Measurements from ENCODE around the gene LYG1.
"Not testable (repeated sequence)": the region's sequence is repeated elsewhere in the genome, so short reads cannot be mapped to it uniquely, and the experiment has no call there.

LYG1 gene

DNA sequence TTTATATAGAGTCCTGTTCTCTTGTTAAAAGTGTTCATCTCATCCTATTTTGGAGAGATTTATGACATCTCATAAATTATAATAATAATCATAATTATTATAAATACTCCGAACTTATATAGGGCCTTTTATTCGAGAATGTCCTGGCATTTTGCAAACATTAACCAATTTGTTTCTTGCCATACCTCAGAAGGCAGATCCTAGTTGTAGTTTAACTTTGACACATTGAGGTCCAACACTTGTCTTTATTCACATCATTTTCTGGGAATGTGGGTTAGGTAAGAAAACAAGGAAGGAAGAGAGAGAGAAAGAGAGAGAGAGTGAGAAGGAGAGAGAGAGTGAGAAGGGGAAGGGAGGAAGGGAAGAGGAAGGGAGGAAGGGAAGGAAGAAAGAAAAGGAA lies at the start of gene LYG1:
TSS of gene LYG1 (minus strand) at position 101 of the 400 bp plus-strand sequence. CDS start 5,527 bp downstream, outside the sequence.
- DNase-seq, result not testable (repeated sequence)

DNA sequence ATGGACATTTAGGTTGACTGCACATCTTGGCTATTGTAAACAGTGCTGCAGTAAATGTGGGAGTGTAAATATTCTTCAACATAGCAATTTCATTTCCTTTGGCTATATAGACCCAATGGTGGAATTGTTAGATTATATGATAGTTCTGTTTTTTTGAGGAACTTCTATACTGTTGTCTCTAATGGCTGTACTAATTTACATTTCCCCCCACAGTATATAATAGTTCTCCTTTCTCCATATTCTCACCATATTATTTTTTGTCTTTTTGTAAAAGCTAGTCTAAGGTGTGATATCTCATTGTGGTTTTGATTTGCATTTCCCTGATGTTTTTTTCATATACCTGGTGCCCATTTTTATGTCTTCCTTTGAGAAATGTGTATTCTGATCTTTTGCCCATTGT lies 49.2 kb upstream of the LYG1 start:
- DNase-seq, result no peak

GRCh38 chr2:99348173-99348572 lies 47.2 kb upstream of the LYG1 start:
- DNase-seq, result no peak

- no peak for DNase-seq
These were observed 45.2 kb upstream of the LYG1 start for GRCh38 chr2:99346218-99346617.

GRCh38 chr2:99345446-99345845 lies 44.4 kb upstream of the LYG1 start:
- DNase-seq, result not testable (repeated sequence)

- no peak for DNase-seq
These were observed 41.5 kb upstream of the LYG1 start for GRCh38 chr2:99342536-99342935.

- DNase-seq, result no peak
These were observed 39.8 kb upstream of the LYG1 start for GRCh38 chr2:99340669-99341236.

DNA sequence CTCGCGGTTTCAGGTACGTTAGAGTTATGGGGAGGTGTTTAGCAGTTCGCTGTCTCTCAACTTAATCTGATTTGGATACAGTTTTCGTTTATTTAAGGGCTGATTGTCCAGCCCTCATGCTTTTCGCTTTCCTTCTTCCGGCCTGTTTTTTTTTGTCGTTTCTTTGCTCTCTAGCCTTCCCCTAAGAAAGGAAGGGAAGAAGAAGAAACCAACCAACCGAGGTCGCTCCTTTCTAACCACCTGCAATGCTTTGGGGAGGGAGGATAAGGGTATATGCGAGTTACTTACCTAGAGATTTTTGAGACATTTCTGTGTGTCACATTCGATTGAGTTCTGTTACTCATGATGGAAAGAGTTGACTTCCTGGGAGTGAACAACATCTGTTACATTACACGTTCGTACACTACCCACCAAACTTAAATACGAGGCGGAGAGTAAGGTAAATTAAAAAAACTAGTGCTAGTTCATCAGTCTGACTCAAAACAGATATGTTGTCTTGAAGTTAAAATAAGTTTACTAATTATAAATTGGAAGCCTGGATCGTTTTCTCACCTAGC lies 37.1 kb upstream of the LYG1 start:
- peak; percentile 38 for DNase-seq

GRCh38 chr2:99337113-99338028 lies 36.4 kb upstream of the LYG1 start, which contains the start of gene EIF5B:
Gene EIF5B, plus strand, starts transcription at chr2:99337389. Its CDS starts 166 bp downstream, at chr2:99337555.
- DNase-seq, result peak; percentile 98

DNA sequence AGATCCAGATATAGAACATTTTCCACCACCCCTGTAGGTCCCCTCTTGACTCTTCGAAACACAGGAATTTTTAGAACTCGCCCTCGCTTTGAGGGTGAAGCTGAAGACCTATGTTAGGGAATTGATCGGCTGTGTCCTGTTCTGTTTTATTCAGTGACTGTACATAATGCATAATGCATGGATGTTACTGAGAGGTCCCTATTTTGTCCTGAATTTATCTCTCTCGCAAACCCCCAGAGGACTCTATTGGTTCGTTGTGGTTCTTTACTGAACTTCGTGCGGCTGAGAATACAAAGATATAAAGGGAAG lies 35.8 kb upstream of the LYG1 start:
- no peak for DNase-seq

DNA sequence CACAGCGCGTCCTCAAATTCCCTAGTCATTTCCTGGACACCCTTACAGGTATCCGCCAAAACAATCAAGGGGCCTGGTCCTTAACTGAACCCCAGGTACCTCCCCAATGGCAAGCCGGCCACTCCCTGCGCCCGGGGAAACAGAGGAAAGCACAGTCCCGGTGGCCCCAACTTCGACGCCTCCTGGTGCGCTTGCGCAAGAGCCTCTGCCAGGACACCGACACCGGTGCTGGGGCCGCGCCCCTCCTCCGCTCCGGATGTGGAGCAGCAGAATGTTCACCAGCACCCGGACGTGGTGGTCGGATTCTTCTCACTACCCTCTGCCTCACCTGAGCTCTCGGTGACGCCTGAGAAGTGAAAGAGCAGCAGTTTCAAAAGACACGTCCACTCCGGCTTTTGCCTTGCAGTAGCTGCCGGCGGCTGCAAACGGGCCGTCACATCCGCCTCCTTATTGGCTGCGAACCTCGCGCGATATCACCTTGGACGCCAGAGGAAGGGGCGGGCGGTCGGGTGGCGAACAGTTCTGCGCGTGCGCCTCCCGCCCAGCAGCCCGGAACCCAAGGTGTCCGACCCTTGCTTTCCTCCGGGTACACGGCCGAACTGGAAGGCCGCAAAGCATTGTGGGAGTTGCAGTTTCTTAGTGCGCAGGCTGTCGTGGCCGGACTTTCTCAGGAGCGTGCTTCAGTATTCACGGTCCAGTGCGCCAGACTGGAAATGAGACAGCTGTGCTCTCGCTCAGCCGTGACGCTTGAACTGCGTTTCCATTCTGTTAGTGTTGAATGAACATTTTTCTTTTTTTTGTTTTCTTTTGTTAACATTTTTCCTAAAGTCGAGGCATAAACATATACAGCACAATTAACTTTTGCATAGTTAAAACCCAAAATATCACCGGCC lies 35.2 kb upstream of the LYG1 start, which contains the start of gene TXNDC9:
TSS of gene TXNDC9 (minus strand) at position 423 of the 893 bp plus-strand sequence. CDS start 3,123 bp downstream, outside the sequence.
- DNase-seq, result peak; percentile 99

- no peak for DNase-seq
These were observed 24.4 kb upstream of the LYG1 start for GRCh38 chr2:99325384-99325783.

DNA sequence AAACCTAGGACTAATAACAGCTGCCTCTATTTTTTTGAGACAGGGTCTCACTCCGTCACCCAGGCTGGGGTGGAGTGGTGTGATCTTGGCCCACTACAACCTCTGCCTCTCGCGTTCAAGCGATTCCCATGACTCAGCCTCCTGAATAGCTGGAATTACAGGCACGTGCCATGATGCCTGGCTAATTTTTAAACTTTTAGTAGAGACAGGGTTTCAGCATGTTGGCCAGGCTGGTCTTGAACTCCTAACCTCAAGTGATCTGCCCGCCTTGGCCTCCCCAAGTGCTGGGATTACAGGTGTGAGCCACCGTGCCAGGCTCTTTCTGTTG lies 16.8 kb upstream of the LYG1 start:
- not testable (repeated sequence) for DNase-seq

GRCh38 chr2:99317161-99317872 lies 16.3 kb upstream of the LYG1 start:
- no peak for DNase-seq

DNA sequence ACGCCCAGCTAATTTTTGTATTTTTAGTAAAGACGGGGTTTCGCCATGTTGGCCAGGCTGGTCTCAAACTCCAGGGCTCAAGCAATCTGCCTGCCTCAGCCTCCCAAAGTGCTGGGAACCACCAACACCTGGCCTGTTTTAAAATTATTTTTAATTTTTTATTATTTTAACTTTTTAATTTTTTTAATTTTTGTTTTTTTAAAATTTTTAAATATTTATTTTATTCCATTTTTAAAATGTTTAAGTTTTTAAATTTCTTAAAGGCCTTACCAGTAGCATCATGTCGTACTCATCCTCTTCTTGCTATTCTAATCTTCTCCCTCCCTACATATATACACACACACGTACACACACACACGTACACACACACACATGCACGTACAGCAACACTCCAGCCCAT lies 1.4 kb downstream of the LYG1 start:
- no peak for DNase-seq

GRCh38 chr2:99297994-99298393 lies 3.0 kb downstream of the LYG1 start:
- DNase-seq, result no peak

GRCh38 chr2:99285526-99285925 lies 15.5 kb downstream of the LYG1 start:
- no peak for DNase-seq

DNA sequence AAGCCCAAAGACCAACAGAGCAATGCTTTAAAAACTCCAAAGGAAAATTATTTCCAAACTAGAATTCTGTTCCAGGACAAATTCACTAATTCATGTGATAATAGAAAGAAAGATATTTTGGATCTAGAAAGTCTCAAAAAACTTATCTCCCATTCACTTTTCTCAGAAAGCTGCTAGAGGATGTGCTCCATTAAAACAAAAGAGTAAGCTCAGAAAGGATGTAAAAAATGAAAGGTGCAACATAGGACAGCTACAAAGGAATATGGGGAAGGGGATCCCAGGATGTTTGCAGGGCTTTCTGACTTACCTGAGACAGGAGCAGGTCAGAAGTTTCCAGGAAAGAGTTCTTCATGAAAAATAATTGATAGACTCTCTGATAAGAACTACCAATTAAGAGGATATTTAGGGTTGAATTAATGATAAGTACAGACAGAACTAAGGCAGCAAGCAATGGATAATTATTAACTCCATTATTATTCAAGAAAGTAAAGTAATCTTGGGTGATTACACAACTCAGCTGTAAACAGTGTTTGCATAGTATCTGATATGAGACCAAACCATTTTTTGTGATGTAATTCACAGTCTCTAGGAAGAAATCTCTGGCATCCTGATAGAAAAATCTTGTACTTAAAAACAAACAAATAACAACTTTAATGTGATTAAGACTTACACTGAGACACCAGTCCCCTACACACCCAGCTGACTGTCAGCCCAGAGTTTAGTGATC lies 20.9 kb downstream of the LYG1 start:
- DNase-seq, result no peak

GRCh38 chr2:99278793-99279291 lies 22.2 kb downstream of the LYG1 start:
- no peak for DNase-seq

DNA sequence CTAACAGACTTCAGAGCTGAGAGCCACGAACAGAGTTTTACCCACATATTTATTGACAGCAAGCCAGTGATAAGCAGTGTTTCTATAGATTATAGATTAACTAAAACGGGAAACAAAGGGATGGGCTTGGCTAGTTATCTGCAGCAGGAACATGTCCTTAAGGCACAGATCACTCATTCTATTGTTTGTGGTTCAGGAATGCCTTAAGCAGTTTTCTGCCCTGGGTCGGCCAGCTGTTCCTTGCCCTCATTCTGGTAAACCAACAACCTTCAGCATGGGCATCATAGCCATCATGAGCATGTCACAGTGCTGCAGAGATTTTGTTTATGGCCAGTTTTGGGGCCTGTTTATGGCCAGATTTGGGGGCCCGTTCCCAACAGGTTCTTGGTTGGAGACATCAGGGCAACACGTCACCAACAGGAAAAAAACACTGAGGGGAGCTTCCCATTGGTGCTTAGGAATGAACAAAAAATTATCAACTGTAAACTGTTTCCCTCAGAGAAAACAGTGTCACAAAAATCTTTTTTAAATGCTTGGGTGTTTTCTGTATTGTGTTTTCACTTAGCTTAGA lies 22.7 kb downstream of the LYG1 start:
- DNase-seq, result not testable (repeated sequence)

- no peak for DNase-seq
These were observed 25.1 kb downstream of the LYG1 start for GRCh38 chr2:99275882-99276281.

Measured in RPMI8226 (cell line).